ENCODE results near the gene RCOR1. TPM values are rescaled to one million over a fixed set of nuclear protein-coding genes. Genes with fewer than 3 reads are reported as not detected.
"Not testable (repeated sequence)": the region's sequence is repeated elsewhere in the genome, so short reads cannot be mapped to it uniquely, and the experiment has no call there.

The RCOR1 gene
- total and polyA plus RNA-seq, 4 donors = 3.1 to 24.1 (median 9.7) TPM

DNA sequence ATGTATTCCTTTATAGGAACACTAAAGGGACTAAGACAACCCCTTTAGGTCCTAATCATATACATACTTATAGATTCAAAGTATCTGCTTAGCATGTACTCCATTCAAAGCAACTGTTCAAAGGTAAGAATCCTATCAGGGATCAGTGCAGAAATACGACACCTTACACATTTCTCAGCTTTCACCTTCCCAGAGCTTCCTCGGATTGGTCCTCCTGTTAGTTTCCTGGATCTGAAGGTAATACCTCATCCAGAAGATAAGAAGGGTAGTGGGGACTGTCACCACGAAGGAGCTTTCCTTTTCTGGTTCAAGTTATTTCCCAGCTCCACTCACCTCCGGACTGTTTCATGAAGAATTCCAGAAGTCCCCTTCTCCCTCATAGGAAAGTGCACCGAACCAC, 38.0 kb downstream of the RCOR1 start:
- Histone ChIP-seq H3K9me3 (ENCODE audit: control insufficient read depth, low read length) (no peaks in the 10 kb centered on the region), H3K4me3 (ENCODE audit: low read length in 2 of 2) (no peak overlapping the region), H3K27ac (ENCODE audit: low read depth in 1 of 2, low read length in 2 of 2) (no peak overlapping the region), H3K36me3 (ENCODE audit: control insufficient read depth in 1 of 2, insufficient read depth in 2 of 2, low read length in 1 of 2) (no peaks in the 10 kb centered on the region), H3K4me1 (ENCODE audit: control insufficient read depth in 1 of 2, insufficient read depth in 2 of 2, low read length in 2 of 2) (no peaks in the 10 kb centered on the region), H3K27me3 (ENCODE audit: control insufficient read depth in 1 of 2, insufficient read depth in 2 of 2, low read length in 1 of 2) (no peaks in the 10 kb centered on the region)
- ATAC-seq (ENCODE audit: low FRiP score) (no peak), DNase-seq (no peak)
- intact Hi-C loops (cut with DNase I) = no loop called here
- WGBS, 2 donors = 71 to 73% methylated on average over 5 of the region's 5 CpGs

DNA sequence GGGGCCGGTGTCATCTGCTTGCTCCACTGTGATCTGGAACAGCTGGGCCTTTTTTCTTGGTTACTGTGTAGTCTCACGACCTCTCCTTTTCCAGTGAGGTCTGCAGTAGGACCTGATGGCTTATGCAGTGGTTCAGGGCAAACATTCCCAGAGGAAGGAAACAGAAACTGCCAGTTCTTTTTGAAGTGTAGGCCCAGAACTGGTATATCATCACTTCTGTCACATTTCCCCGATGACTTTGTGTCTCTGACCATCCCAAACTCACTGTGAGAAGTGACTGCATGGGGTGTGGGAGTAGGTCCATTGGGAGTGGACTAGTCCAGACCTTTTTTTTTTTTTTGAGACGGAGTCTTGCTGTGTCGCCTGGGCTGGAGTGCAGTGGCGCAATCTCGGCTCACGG, 38.4 kb downstream of the RCOR1 start:
- Histone ChIP-seq H3K4me1 (ENCODE audit: control insufficient read depth in 1 of 2, insufficient read depth in 2 of 2, low read length in 2 of 2) (no peaks in the 10 kb centered on the region), H3K27ac (ENCODE audit: low read depth in 1 of 2, low read length in 2 of 2) (no peak overlapping the region), H3K9me3 (ENCODE audit: control insufficient read depth, low read length) (no peaks in the 10 kb centered on the region), H3K36me3 (ENCODE audit: control insufficient read depth in 1 of 2, insufficient read depth in 2 of 2, low read length in 1 of 2) (no peaks in the 10 kb centered on the region), H3K4me3 (ENCODE audit: low read length in 2 of 2) (no peak overlapping the region), H3K27me3 (ENCODE audit: control insufficient read depth in 1 of 2, insufficient read depth in 2 of 2, low read length in 1 of 2) (no peaks in the 10 kb centered on the region)
- WGBS, 2 donors = 86% methylated on average over 8 of the region's 8 CpGs
- DNase-seq = peak in 1 of 2 donors; percentile 23
- no peak for ATAC-seq (ENCODE audit: low FRiP score)
- intact Hi-C loops (cut with DNase I) = no loop called here

DNA sequence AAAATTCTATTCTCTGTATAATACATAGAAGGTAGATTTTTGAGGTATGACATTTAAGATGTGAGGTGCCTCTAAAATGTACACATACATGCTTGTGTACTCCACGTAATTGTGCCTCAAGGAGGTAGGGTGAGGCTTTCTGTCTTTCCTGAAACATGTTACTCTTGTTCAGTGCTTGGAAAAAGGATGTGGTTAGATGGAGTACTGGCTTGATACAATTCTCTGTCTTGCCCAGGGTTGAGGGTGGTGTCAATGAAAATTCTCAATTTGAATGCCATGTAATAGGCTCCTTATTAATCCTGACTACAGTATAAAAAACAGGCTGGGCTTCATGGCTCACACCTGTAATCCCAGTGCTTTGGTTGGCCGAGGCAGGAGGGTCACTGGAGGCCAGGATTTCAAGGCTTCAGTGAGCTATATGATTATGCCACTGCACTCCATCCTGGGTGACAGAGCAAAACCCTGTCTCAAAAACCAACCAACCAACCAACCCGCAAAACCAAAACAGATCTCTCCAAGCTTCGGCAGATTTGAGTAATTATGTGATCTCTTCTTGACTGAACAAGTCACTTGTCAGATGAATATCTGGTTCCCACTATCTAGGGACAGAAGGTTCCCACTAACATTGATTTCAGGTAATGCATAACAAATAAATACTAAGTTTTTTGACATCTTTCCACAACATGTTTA, 41.6 kb downstream of the RCOR1 start:
- Histone ChIP-seq H3K27me3 (ENCODE audit: control insufficient read depth in 1 of 2, insufficient read depth in 2 of 2, low read length in 1 of 2) (no peaks in the 10 kb centered on the region), H3K4me1 (ENCODE audit: control insufficient read depth in 1 of 2, insufficient read depth in 2 of 2, low read length in 2 of 2) (no peaks in the 10 kb centered on the region), H3K9me3 (ENCODE audit: control insufficient read depth, low read length) (no peaks in the 10 kb centered on the region), H3K27ac (ENCODE audit: low read depth in 1 of 2, low read length in 2 of 2) (no peak overlapping the region), H3K36me3 (ENCODE audit: control insufficient read depth in 1 of 2, insufficient read depth in 2 of 2, low read length in 1 of 2) (no peaks in the 10 kb centered on the region), H3K4me3 (ENCODE audit: low read length in 2 of 2) (no peak overlapping the region)
- ATAC-seq (ENCODE audit: low FRiP score) (no peak), DNase-seq (no peak)
- 67 to 82% methylated on average over 4 of the region's 4 CpGs for WGBS, 2 donors
- intact Hi-C loops (cut with DNase I) = no loop called here

DNA sequence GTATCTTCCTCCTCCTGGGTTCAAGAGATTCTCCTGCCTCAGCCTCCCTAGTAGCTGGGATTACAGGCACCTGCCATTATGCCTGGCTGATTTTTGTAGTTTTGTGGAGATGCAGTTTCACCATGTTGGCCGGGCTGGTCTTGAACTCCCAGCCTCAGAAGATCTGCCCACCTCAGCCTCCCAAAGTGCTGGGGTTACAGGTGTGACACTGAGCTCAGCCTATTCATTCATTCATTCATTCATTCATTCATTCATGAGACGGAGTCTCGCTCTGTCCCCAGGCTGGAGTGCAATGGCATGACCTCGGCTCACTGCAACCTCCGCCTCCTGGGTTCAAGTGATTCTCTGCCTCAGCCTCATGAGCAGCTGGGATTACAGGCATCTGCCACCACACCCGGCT, 47.2 kb downstream of the RCOR1 start:
- H3K27ac ChIP-seq (ENCODE audit: low read depth in 1 of 2, low read length in 2 of 2); intact Hi-C loops (cut with DNase I); H3K4me1 ChIP-seq (ENCODE audit: control insufficient read depth in 1 of 2, insufficient read depth in 2 of 2, low read length in 2 of 2); H3K36me3 ChIP-seq (ENCODE audit: control insufficient read depth in 1 of 2, insufficient read depth in 2 of 2, low read length in 1 of 2); DNase-seq; H3K27me3 ChIP-seq (ENCODE audit: control insufficient read depth in 1 of 2, insufficient read depth in 2 of 2, low read length in 1 of 2); H3K9me3 ChIP-seq (ENCODE audit: control insufficient read depth, low read length); H3K4me3 ChIP-seq (ENCODE audit: low read length in 2 of 2); ATAC-seq (ENCODE audit: low FRiP score): not testable (repeated sequence)
- 97 to 98% methylated on average over 6 of the region's 6 CpGs for WGBS, 2 donors

DNA sequence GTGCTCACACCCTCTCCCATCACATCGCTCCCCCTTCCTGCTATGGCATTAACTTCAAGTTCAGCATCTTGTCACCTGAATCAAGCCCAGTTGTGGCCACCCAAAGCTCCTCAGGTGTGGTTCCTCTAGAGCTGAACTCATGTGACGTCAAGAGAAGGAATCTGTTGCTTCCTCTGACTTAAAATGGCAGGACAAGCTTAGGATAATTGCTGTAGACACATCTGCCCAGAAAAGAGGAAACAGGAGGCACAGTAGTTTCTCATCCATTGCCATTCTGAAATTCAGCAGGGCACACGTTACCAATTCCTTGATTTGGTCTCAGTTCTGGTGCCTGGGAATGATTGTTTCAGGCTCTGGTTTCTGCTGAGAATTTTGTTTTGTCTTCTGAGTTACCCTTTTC, 52.1 kb downstream of the RCOR1 start:
- ATAC-seq (ENCODE audit: low FRiP score) = no peak
- no peaks in the 10 kb centered on the region for H3K9me3 ChIP-seq (ENCODE audit: control insufficient read depth, low read length)
- no peak overlapping the region for H3K4me3 ChIP-seq (ENCODE audit: low read length in 2 of 2)
- no peak overlapping the region for H3K27ac ChIP-seq (ENCODE audit: low read depth in 1 of 2, low read length in 2 of 2)
- WGBS, 2 donors = 94% methylated on average over 3 of the region's 3 CpGs
- intact Hi-C loops (cut with DNase I) = no loop called here
- DNase-seq = no peak
- H3K4me1 ChIP-seq (ENCODE audit: control insufficient read depth in 1 of 2, insufficient read depth in 2 of 2, low read length in 2 of 2) = no peaks in the 10 kb centered on the region
- no peaks in the 10 kb centered on the region for H3K36me3 ChIP-seq (ENCODE audit: control insufficient read depth in 1 of 2, insufficient read depth in 2 of 2, low read length in 1 of 2)
- H3K27me3 ChIP-seq (ENCODE audit: control insufficient read depth in 1 of 2, insufficient read depth in 2 of 2, low read length in 1 of 2) = no peaks in the 10 kb centered on the region

DNA sequence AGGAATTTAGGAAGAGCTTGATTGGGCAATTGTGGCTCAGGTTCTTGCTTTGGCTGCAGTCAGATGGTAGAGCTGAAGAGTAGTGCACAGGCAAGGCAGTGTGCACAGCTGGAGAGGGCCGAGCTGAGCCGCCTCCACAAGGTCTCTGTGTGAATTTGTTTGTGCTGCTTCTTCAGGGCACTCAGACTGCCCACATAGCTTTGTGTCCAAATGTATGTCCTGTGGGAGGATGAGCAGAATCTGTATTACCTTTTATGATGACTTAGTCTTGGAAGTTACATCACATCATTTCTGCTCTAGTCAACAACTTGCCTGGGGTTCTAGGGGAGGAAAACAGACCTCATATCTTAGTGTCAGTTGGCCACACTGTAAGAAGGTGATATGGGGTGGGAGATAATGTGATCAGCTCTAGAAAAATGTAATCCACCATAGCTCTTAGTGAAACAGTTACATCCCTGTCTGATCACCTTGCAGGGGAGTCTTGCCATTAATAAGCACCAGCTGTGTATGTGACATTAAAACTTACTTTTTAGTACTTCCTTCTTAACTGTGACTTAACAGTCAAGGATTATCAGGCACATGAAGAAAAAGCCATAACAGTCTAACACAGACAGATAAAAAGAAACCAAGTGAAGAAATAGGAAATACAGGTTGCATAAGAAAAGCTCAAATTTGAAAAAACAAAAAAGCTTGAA, 53.4 kb downstream of the RCOR1 start:
- intact Hi-C loops (cut with DNase I) = no loop called here
- Histone ChIP-seq H3K27ac (ENCODE audit: low read depth in 1 of 2, low read length in 2 of 2) (no peak overlapping the region), H3K9me3 (ENCODE audit: control insufficient read depth, low read length) (no peaks in the 10 kb centered on the region), H3K27me3 (ENCODE audit: control insufficient read depth in 1 of 2, insufficient read depth in 2 of 2, low read length in 1 of 2) (no peaks in the 10 kb centered on the region), H3K4me3 (ENCODE audit: low read length in 2 of 2) (no peak overlapping the region), H3K4me1 (ENCODE audit: control insufficient read depth in 1 of 2, insufficient read depth in 2 of 2, low read length in 2 of 2) (no peaks in the 10 kb centered on the region), H3K36me3 (ENCODE audit: control insufficient read depth in 1 of 2, insufficient read depth in 2 of 2, low read length in 1 of 2) (no peaks in the 10 kb centered on the region)
- 83% methylated on average over 2 of the region's 2 CpGs for WGBS, 2 donors
- DNase-seq = no peak
- ATAC-seq (ENCODE audit: low FRiP score) = no peak

DNA sequence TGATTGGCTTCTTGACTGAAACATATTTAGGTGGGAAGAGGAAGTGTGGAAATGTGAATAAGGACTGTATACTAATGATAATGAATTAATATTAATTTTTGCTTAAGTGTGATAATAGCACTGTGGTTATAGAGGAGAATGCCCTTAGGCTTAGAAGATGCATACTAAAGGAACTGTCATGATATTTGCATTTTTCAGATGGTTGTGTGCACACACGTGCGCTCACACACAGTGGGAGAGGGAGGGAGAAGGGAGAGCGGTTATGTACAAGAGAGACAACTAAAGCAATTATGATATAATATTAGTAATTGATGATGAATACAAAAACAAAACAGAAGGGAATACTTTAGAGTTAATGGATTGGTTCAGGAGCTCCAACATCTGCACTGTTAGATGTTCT, 54.2 kb downstream of the RCOR1 start:
- Histone ChIP-seq H3K27ac (ENCODE audit: low read depth in 1 of 2, low read length in 2 of 2) (no peak overlapping the region), H3K4me1 (ENCODE audit: control insufficient read depth in 1 of 2, insufficient read depth in 2 of 2, low read length in 2 of 2) (peaks cover 0 to under 1% of the 10 kb centered on the region in 2 donors), H3K27me3 (ENCODE audit: control insufficient read depth in 1 of 2, insufficient read depth in 2 of 2, low read length in 1 of 2) (no peaks in the 10 kb centered on the region), H3K9me3 (ENCODE audit: control insufficient read depth, low read length) (no peaks in the 10 kb centered on the region), H3K4me3 (ENCODE audit: low read length in 2 of 2) (no peak overlapping the region), H3K36me3 (ENCODE audit: control insufficient read depth in 1 of 2, insufficient read depth in 2 of 2, low read length in 1 of 2) (no peaks in the 10 kb centered on the region)
- intact Hi-C loops (cut with DNase I) = no loop called here
- DNase-seq = no peak
- 89 to 95% methylated on average over 3 of the region's 3 CpGs for WGBS, 2 donors
- ATAC-seq (ENCODE audit: low FRiP score) = no peak

DNA sequence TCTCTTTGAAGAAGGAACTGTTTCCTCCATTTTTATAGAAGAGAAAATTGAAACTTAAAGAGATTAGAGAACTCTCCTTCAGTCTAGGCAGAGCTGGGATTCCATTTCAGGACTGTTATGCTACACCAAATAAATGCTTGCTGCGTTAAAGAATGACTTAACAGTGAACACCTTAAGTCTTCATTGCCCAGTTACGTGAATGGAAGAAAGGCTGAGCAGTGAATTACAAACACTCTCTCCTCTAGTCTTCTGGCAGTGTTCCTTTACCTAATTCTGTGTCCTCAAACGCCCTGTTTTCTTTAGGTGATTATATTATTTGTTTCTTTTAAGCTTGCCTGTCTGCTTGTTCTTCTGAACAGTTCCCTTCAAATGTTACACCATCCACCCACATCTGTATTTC, 59.7 kb downstream of the RCOR1 start:
- no peak for ATAC-seq (ENCODE audit: low FRiP score)

DNA sequence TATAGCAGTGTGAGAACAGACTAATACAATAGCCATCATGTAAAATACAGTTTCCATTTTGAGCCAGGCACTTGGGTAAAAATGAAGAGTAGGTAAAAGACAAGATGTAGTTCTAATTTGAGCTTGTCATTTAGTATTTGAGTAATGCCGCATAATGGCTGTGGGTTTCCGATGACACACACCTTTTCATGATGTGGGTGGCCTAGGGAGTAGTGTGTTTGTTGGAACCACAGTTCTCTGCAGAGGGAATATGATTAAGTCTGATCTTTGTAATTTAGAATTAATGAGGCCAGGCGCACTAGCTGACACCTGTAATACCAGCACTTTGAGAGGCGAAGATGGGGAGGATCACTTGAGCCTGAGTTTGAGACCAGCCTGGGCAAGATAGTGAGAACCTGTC, 61.8 kb downstream of the RCOR1 start:
- H3K27me3 ChIP-seq (ENCODE audit: control insufficient read depth in 1 of 2, insufficient read depth in 2 of 2, low read length in 1 of 2) = no peaks in the 10 kb centered on the region
- H3K27ac ChIP-seq (ENCODE audit: low read depth in 1 of 2, low read length in 2 of 2) = no peak overlapping the region
- DNase-seq (no peak), ATAC-seq (ENCODE audit: low FRiP score) (no peak)
- no peaks in the 10 kb centered on the region for H3K9me3 ChIP-seq (ENCODE audit: control insufficient read depth, low read length)
- WGBS, 2 donors = 96 to 97% methylated on average over 4 of the region's 4 CpGs
- intact Hi-C loops (cut with DNase I) = no loop called here
- no peaks in the 10 kb centered on the region for H3K36me3 ChIP-seq (ENCODE audit: control insufficient read depth in 1 of 2, insufficient read depth in 2 of 2, low read length in 1 of 2)
- peaks cover 0 to 2% of the 10 kb centered on the region in 2 donors for H3K4me1 ChIP-seq (ENCODE audit: control insufficient read depth in 1 of 2, insufficient read depth in 2 of 2, low read length in 2 of 2)
- H3K4me3 ChIP-seq (ENCODE audit: low read length in 2 of 2) = no peak overlapping the region

More for the DNA sequence above, 59.7 kb downstream of the RCOR1 start:
- Histone ChIP-seq H3K36me3 (ENCODE audit: control insufficient read depth in 1 of 2, insufficient read depth in 2 of 2, low read length in 1 of 2) (no peaks in the 10 kb centered on the region), H3K9me3 (ENCODE audit: control insufficient read depth, low read length) (no peaks in the 10 kb centered on the region), H3K27ac (ENCODE audit: low read depth in 1 of 2, low read length in 2 of 2) (no peak overlapping the region), H3K27me3 (ENCODE audit: control insufficient read depth in 1 of 2, insufficient read depth in 2 of 2, low read length in 1 of 2) (no peaks in the 10 kb centered on the region), H3K4me1 (ENCODE audit: control insufficient read depth in 1 of 2, insufficient read depth in 2 of 2, low read length in 2 of 2) (peaks cover 0 to 2% of the 10 kb centered on the region in 2 donors), H3K4me3 (ENCODE audit: low read length in 2 of 2) (no peak overlapping the region)
- DNase-seq = no peak
- intact Hi-C loops (cut with DNase I) = no loop called here
- 16 to 21% methylated on average over 3 of the region's 3 CpGs for WGBS, 2 donors
